Measurements from ENCODE around the gene CNTNAP2.

GRCh38 chr7:147915781-147916180, 1799.2 kb downstream of the CNTNAP2 start:
- TF ChIP-seq, protein P1, sequence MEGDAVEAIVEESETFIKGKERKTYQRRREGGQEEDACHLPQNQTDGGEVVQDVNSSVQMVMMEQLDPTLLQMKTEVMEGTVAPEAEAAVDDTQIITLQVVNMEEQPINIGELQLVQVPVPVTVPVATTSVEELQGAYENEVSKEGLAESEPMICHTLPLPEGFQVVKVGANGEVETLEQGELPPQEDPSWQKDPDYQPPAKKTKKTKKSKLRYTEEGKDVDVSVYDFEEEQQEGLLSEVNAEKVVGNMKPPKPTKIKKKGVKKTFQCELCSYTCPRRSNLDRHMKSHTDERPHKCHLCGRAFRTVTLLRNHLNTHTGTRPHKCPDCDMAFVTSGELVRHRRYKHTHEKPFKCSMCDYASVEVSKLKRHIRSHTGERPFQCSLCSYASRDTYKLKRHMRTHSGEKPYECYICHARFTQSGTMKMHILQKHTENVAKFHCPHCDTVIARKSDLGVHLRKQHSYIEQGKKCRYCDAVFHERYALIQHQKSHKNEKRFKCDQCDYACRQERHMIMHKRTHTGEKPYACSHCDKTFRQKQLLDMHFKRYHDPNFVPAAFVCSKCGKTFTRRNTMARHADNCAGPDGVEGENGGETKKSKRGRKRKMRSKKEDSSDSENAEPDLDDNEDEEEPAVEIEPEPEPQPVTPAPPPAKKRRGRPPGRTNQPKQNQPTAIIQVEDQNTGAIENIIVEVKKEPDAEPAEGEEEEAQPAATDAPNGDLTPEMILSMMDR (IDR thresholded peaks at IDR 0.05) = no peak
- TF ChIP-seq POLR2A (IDR thresholded peaks at IDR 0.05) = no peak
